AML-193 (cell line): ENCODE measurements around the gene HP.
"Not testable (repeated sequence)": the region's sequence is repeated elsewhere in the genome, so short reads cannot be mapped to it uniquely, and the experiment has no call there.

Source experiments
- DNase-seq, 2 experiments: peaks; one replicate each; lab custom pipeline; 2025; lab: John Stamatoyannopoulos, UW

HP gene

GRCh38 chr16:72054254-72054847, at the start of gene HP:
HP (plus strand) TSS chr16:72054505; CDS start chr16:72054653, 148 bp downstream.
- peak; percentile 61 to 68 for DNase-seq

GRCh38 chr16:72008065-72008423, 46.3 kb upstream of the HP start:
- DNase-seq = not testable (repeated sequence)

GRCh38 chr16:72008424-72009216, 45.7 kb upstream of the HP start, which contains the start of gene DHODH:
DHODH (plus strand) TSS chr16:72008744; CDS start chr16:72008765, 21 bp downstream.
- peak; percentile 95 to 96 for DNase-seq

- no peak for DNase-seq
Observed at GRCh38 chr16:72009779-72010178, 44.5 kb upstream of the HP start.

GRCh38 chr16:72012607-72013006, 41.7 kb upstream of the HP start:
- no peak for DNase-seq

GRCh38 chr16:72013389-72013788, 40.9 kb upstream of the HP start:
- DNase-seq = no peak

- no peak for DNase-seq
Observed at GRCh38 chr16:72013888-72014581, 40.3 kb upstream of the HP start.

GRCh38 chr16:72014675-72015074, 39.6 kb upstream of the HP start:
- no peak for DNase-seq

GRCh38 chr16:72015124-72015523, 39.2 kb upstream of the HP start:
- no peak for DNase-seq

- DNase-seq = no peak
Observed at GRCh38 chr16:72018470-72018869, 35.8 kb upstream of the HP start.

GRCh38 chr16:72021043-72021442, 33.3 kb upstream of the HP start:
- no peak for DNase-seq

GRCh38 chr16:72022127-72022526, 32.2 kb upstream of the HP start:
- no peak for DNase-seq

- no peak for DNase-seq
Observed at GRCh38 chr16:72023962-72024361, 30.3 kb upstream of the HP start.

- DNase-seq = no peak
Observed at GRCh38 chr16:72024862-72025382, 29.4 kb upstream of the HP start.

- DNase-seq = no peak
Observed at GRCh38 chr16:72025404-72026114, 28.7 kb upstream of the HP start.

GRCh38 chr16:72027669-72028378, 26.5 kb upstream of the HP start:
- DNase-seq = no peak

- DNase-seq = no peak
Observed at GRCh38 chr16:72029567-72030271, 24.6 kb upstream of the HP start.

GRCh38 chr16:72033437-72033836, 20.9 kb upstream of the HP start:
- no peak for DNase-seq

- DNase-seq = no peak
Observed at GRCh38 chr16:72036098-72036497, 18.2 kb upstream of the HP start.

- DNase-seq = peak; percentile 24 to 39
Observed at GRCh38 chr16:72042157-72042660, 12.1 kb upstream of the HP start.

- no peak for DNase-seq
Observed at GRCh38 chr16:72043058-72043457, 11.2 kb upstream of the HP start.
